PFSK-1 (cell line): ENCODE measurements around the gene TADA2A.

ENCODE experiments used
- POLR2AphosphoS5 ChIP-seq: IDR thresholded peaks from 2 replicates; pipeline ENCODE4 v1.6.1; 2012; ENCODE audit warnings: low read depth, mild to moderate bottlenecking, control low read depth, low read length, moderate library complexity
- TAF1 ChIP-seq: IDR thresholded peaks from 2 replicates; pipeline ENCODE4 v1.6.1; 2012; ENCODE audit warnings: low read length, control low read depth, borderline replicate concordance; ENCODE audit not compliant: insufficient read depth
- TF ChIP-seq, protein P1 (sequence below), 2 experiments: IDR thresholded peaks; 2 replicates each; pipeline versions ENCODE4 v1.6.1 to v1.8.0; 2011 to 2012; ENCODE audit warnings: low read depth in 2 of 2, low read length in 2 of 2, control low read depth in 1 of 2, inconsistent platforms in 1 of 2, mild to moderate bottlenecking in 1 of 2, moderate library complexity in 1 of 2; ENCODE audit not compliant: insufficient read depth in 1 of 2

DNA sequence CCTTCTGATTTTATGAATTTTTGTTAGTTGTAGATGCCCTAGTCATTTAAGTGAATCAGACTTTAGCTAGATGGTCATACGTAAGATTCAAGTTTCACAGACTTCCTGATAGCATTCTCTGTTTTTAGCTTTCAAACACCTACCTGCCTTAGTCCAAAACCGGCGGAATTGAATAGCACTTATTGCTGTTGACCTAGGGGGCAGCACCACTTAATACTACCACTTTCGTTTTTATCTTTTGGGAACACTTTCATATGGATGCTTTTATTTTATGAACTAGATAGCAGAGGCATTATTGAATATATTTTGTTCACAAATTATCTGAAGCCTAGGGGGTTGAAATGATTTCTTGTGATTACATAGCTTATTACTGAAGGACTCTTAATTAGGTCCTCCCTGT, 31.5 kb downstream of the TADA2A start:
- TF ChIP-seq TAF1 (no peak), POLR2AphosphoS5 (no peak)
- TF ChIP-seq, protein P1, sequence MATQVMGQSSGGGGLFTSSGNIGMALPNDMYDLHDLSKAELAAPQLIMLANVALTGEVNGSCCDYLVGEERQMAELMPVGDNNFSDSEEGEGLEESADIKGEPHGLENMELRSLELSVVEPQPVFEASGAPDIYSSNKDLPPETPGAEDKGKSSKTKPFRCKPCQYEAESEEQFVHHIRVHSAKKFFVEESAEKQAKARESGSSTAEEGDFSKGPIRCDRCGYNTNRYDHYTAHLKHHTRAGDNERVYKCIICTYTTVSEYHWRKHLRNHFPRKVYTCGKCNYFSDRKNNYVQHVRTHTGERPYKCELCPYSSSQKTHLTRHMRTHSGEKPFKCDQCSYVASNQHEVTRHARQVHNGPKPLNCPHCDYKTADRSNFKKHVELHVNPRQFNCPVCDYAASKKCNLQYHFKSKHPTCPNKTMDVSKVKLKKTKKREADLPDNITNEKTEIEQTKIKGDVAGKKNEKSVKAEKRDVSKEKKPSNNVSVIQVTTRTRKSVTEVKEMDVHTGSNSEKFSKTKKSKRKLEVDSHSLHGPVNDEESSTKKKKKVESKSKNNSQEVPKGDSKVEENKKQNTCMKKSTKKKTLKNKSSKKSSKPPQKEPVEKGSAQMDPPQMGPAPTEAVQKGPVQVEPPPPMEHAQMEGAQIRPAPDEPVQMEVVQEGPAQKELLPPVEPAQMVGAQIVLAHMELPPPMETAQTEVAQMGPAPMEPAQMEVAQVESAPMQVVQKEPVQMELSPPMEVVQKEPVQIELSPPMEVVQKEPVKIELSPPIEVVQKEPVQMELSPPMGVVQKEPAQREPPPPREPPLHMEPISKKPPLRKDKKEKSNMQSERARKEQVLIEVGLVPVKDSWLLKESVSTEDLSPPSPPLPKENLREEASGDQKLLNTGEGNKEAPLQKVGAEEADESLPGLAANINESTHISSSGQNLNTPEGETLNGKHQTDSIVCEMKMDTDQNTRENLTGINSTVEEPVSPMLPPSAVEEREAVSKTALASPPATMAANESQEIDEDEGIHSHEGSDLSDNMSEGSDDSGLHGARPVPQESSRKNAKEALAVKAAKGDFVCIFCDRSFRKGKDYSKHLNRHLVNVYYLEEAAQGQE (IDR thresholded peaks at IDR 0.05; ENCODE audit: insufficient read depth in 1 of 2, low read depth in 2 of 2, low read length in 2 of 2) = no peak
